Endothelial cell of umbilical vein (primary cell): ENCODE measurements around the gene SLC6A1.

ENCODE experiments used
- CTCF ChIP-seq, 2 donors: IDR thresholded peaks; 1 replicate in 1 of 2; 2 replicates in 1 of 2; pipeline ENCODE4 v1.5.1; 2011; ENCODE audit warnings: low read length in 2 of 2, mild to moderate bottlenecking in 2 of 2, moderate library complexity in 2 of 2, control low read depth in 1 of 2, inconsistent platforms in 1 of 2, low read depth in 1 of 2; ENCODE audit not compliant: insufficient read depth in 1 of 2; ENCODE audit errors: extremely low read depth in 1 of 2
- MAX ChIP-seq: IDR thresholded peaks from 2 replicates; pipeline ENCODE4 v1.6.1; 2011; ENCODE audit not compliant: insufficient read depth, insufficient read length
- POLR2A ChIP-seq: IDR thresholded peaks from 2 replicates; pipeline ENCODE4 v1.6.1; 2012; ENCODE audit warnings: low read depth, mild to moderate bottlenecking, control low read depth, low read length

- TF ChIP-seq MAX (no peak), CTCF (IDR thresholded peaks at IDR 0.05; ENCODE audit: extremely low read depth in 1 of 2, insufficient read depth in 1 of 2, low read depth in 1 of 2, low read length in 2 of 2) (no peak), POLR2A (no peak)
Measured at GRCh38 chr3:10992017-10992942, at the start of gene SLC6A1.
